Activated CD4-positive, CD25-positive, alpha-beta regulatory T cell treated with anti-CD3 and anti-CD28 coated beads, Interleukin-2, amount 50 U/mL, for 72 hours (primary cell): ENCODE data around the gene TMEM201.
"Not testable (repeated sequence)": the region's sequence is repeated elsewhere in the genome, so short reads cannot be mapped to it uniquely, and the experiment has no call there.

ENCODE experiments used
- DNase-seq: peaks from one replicate; pipeline ENCODE4 v3.0.0; 2021

The TMEM201 gene, protein sequence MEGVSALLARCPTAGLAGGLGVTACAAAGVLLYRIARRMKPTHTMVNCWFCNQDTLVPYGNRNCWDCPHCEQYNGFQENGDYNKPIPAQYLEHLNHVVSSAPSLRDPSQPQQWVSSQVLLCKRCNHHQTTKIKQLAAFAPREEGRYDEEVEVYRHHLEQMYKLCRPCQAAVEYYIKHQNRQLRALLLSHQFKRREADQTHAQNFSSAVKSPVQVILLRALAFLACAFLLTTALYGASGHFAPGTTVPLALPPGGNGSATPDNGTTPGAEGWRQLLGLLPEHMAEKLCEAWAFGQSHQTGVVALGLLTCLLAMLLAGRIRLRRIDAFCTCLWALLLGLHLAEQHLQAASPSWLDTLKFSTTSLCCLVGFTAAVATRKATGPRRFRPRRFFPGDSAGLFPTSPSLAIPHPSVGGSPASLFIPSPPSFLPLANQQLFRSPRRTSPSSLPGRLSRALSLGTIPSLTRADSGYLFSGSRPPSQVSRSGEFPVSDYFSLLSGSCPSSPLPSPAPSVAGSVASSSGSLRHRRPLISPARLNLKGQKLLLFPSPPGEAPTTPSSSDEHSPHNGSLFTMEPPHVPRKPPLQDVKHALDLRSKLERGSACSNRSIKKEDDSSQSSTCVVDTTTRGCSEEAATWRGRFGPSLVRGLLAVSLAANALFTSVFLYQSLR

GRCh38 chr1:9588551-9589143 is at the start of gene TMEM201:
Gene TMEM201 (plus strand): TSS chr1:9588911. CDS start chr1:9588931, 20 bp downstream.
- peak; percentile 97 for DNase-seq

- DNase-seq, result peak; percentile 99
Observed at GRCh38 chr1:9539165-9539828, 49.4 kb upstream of the TMEM201 start, which contains the start of gene SLC25A33. Gene SLC25A33 (plus strand): TSS chr1:9539465. CDS start chr1:9539692, 227 bp downstream.

DNA sequence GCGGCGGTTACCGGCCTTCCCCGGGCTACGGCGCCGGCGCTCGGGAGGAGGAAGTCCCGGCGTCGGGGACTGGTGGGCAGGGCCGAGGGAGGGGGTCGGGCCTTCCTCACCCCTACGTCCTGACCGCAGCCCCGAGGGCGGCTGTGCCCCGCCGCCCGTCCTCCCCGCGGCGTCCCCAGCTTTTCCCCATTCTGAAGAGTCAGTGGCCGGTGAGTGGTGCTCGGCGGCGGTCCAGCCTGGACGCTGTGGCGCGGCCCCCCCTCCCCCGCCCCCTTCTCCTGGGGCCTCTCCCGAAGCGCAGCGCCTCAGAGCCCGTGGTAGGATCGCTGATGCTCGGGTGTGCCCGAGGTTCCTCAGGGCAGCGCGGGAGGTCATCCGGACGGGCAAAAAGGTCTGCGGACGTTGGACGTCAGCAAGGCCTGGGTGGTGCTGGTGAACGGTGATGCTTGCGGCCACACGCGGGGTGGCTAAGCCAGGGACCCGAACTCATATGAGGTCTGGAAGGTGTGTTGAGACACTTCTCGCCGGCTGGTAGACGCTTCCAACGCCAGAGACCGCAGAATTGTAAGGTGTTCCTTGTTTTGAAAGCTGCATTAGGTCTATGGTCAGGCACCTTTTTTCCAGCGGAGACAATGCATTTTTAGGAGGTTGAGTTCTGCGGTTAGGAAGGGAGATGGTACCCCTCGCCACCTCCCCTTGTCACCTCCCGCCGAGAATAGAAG is 48.7 kb upstream of the TMEM201 start:
- DNase-seq, result no peak

DNA sequence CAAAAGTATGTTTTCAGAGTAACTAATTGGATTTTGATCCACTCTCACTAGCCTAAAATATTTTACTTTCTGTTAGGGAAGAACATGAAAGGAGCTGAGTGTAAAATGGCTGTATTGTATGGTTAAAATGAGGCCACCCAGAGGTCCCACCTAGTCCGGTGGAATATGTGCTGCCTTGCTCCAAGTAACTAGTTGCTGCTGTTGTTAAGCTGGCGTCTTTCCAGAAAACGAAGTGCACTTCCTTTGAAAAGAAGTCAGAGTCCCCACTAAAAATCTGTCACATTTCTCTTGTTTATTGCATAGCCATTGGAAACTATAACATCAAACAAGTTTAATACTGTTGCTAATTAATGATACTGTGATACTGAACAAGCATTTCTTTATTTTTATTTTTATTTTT is 46.3 kb upstream of the TMEM201 start:
- DNase-seq, result no peak

DNA sequence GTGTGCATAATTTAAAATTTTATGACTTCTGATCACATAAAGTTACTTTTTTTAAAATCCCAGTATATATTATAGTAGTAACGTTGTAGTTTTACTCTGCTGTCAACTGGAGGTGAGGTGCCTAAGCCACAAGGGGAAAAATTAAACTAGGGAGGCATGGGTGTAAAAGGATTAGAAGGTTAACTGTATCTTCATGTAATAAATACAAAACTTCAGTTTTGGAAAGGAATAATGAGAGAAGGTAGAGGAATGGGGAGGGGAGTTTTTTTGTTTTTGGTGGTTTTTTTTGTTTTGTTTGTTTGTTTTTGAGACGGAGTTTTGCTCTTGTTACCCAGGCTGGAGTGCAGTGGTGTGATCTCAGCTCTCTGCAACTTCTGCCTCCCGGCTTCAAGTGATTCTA is 43.8 kb upstream of the TMEM201 start:
- DNase-seq, result no peak

GRCh38 chr1:9549955-9550546 is 38.7 kb upstream of the TMEM201 start:
- DNase-seq, result no peak

DNA sequence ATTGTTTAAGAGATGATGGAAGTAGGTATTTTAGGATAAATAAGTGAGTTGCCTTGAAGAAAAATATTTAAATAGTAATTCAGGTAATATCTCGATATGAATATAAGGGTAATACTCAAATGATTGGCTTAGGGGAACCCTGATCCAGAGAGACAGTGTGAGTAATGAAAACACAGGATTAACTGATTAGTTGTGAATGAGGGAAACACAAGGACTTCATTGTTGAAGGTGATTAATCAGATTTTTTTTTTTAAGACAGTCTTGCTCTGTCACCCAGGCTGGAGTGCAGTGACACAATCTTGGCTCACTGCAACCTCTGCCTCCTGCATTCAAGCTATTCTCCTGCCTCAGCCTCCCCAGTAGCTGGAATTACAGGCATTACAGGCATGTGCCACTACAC is 36.7 kb upstream of the TMEM201 start:
- no peak for DNase-seq

- DNase-seq, result no peak
Observed at GRCh38 chr1:9553736-9554144, 35.0 kb upstream of the TMEM201 start.

GRCh38 chr1:9555942-9556341 is 32.8 kb upstream of the TMEM201 start:
- no peak for DNase-seq

GRCh38 chr1:9557624-9558023 is 31.1 kb upstream of the TMEM201 start:
- DNase-seq, result no peak

DNA sequence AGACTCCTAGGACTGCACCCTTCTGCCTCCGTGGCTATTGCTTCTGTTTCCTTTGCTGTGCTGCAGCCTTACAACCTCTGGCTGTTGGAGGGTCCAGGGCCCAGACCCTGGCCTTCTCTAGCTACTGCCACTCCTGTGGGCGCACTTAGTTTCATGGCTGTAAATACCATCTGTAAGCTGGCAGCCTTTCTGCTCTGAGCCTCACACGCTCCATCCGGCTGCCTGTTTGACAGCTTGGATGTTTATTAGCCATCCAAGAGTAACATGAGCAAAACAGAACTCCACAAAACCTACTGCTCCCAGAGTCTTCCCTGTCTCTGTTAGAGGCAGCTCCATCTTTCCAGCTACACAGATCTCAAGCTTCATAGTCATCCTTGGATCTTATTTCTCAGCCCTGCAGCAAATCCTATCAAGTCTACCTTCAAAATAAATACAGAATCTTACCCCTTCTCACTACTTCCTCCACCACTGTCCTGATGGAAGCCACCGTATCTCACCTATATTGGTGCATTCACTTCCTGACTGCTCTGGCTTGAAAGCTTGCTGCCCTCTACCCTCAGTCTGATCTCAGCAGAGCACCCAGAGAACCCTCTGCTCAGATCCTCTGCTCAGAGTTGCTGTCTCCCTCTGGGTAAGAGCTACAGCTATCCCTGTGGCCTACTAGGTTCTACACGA is 30.3 kb upstream of the TMEM201 start:
- DNase-seq, result no peak

GRCh38 chr1:9558946-9559545 is 29.7 kb upstream of the TMEM201 start:
- no peak for DNase-seq

DNA sequence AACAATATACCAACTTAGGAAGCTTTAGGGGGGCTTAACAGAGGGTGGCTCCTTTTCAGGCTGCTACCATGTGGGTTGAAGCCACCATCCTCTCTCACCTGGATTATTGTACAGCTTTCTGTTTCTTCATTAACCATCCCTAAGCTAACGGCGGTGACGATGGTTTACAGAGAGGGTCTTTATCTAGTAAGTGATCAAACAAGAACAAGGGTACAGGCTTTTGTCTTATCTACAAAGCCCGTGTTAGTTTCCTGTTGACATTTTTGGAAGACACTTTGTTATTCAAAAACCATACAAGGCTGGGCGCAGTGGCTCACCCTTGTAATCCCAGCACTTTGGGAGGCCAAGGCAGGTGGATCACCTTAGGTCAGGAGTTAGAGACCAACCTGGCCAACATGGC is 29.0 kb upstream of the TMEM201 start:
- no peak for DNase-seq

GRCh38 chr1:9560090-9560489 is 28.6 kb upstream of the TMEM201 start:
- DNase-seq, result not testable (repeated sequence)

GRCh38 chr1:9561429-9561828 is 27.3 kb upstream of the TMEM201 start:
- DNase-seq, result no peak

GRCh38 chr1:9569267-9569666 is 19.4 kb upstream of the TMEM201 start:
- DNase-seq, result no peak

DNA sequence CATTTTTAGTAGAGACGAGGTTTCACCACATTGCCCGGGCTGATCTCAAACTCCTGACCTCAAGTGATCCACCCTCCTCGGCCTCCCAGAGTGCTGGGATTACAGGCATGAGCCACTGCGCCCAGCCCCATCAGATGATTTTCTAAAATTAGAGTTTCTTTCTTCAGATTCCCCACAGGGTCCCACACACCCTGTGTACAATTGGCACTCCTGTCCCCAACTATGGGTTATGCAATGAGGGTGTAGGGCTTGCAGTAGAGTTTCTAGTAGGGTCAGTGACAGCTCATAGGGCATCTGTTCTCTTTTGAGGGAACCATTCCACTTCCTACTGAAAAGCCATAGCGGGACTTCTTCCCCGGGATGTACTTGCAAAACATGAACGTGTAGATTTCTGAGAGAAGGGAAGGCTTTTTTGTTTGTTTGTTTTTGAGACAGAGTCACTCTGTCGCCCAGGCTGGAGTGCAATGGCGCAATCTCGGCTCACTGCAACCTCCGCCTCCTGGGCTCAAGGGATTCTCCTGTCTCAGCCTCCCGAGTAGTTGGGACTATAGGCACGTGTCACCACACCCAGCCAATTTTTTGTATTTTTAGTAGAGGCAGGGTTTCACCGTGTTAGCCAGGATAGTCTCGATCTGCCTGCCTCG is 17.7 kb upstream of the TMEM201 start:
- not testable (repeated sequence) for DNase-seq

GRCh38 chr1:9573723-9574122 is 15.0 kb upstream of the TMEM201 start:
- DNase-seq, result no peak

GRCh38 chr1:9575486-9575885 is 13.2 kb upstream of the TMEM201 start:
- no peak for DNase-seq

DNA sequence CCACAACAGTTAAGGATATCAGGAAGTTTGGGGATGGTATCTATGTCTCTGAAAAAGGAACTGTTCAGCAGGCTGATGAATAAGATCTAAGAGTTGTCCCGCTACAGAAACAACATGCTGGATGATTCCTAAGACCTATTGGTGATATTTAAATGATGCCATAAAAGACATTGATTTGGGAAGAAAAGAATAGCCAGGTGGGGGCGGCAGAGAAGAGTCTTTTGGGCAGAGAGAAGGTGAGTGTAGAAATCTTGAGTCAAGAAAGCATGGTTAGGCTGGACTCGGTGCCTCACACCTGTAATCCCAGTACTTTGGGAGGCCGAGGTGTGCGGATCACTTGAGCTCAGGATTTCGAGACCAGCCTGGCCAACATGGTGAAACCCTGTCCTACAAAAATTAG is 11.8 kb upstream of the TMEM201 start:
- no peak for DNase-seq

GRCh38 chr1:9577423-9577822 is 11.3 kb upstream of the TMEM201 start:
- no peak for DNase-seq
